K562 (cell line): Measurements from ENCODE around the gene SPRED2. TPM values are rescaled to one million over a fixed set of nuclear protein-coding genes. Genes with fewer than 3 reads are reported as not detected.

ENCODE experiments used
- CREBBP ChIP-seq: IDR thresholded peaks from one replicate; pipeline ENCODE4 v1.6.1; 2012; ENCODE audit warnings: low read depth, mild to moderate bottlenecking, control low read depth, inconsistent platforms, low read length
- CTBP1 ChIP-seq: fragments of 450-650 bp; IDR thresholded peaks from 2 replicates; pipeline ENCODE4 v1.6.1; 2016; ENCODE audit warnings: borderline replicate concordance
- ELF4 ChIP-seq: fragments of 450-650 bp; formaldehyde crosslinking; IDR thresholded peaks from 2 replicates; pipeline ENCODE4 v1.4.0; 2022; ENCODE audit warnings: missing genetic modification characterization
- RBM39 ChIP-seq: fragments of 200-400 bp; formaldehyde crosslinking; optimal IDR thresholded peaks from 2 replicates; pipeline ENCODE3; 2018; ENCODE audit warnings: low read depth, low read length
- ZNF224 ChIP-seq: sonication (generic); formaldehyde crosslinking; IDR thresholded peaks from 2 replicates; pipeline ENCODE4 v1.8.0; 2022; ENCODE audit warnings: mild to moderate bottlenecking, missing genetic modification reagents
- ZNF699 ChIP-seq: fragments of 250-450 bp; sonication (Bioruptor Pico); IDR thresholded peaks from 2 replicates; pipeline ENCODE4 v1.8.0; 2021; ENCODE audit warnings: mild to moderate bottlenecking, moderate library complexity; ENCODE audit not compliant: insufficient replicate concordance
- polyA plus RNA-seq, 8 experiments: library from polyadenylated mRNA; depleted of rRNA in 4 of 8; stranded (reverse) in 5 of 8; unstranded in 3 of 8; fragments of >200 nt; fragmentation: Nextera tagmentation in 2 of 8; fragmentation: Illumina TruSeq in 1 of 8; extraction: Ambion mirVana in 2 of 8; extraction: Trizol in 1 of 8; gene quantifications; 2 replicates each; pipeline versions ENCODE4 v1.2.1 to v1.2.3, GENCODE V29; 2011 to 2014; ENCODE audit warnings: inconsistent platforms in 1 of 8, missing spikeins in 1 of 8
- total RNA-seq, 7 experiments: library from RNA; depleted of rRNA in 6 of 7; stranded (reverse); fragments of >200 nt in 6 of 7; fragmentation: Illumina TruSeq in 2 of 7; extraction: Trizol in 2 of 7; gene quantifications; 2 replicates each; pipeline versions ENCODE4 v1.2.1 to v1.2.3, GENCODE V29; 2011 to 2021; ENCODE audit warnings: low replicate concordance in 1 of 7
- TF ChIP-seq, protein P1 (sequence below): fragments of 450-650 bp; IDR thresholded peaks from 2 replicates; pipeline ENCODE4 v1.7.1; 2018; ENCODE audit warnings: mild to moderate bottlenecking, low read depth; ENCODE audit not compliant: partially characterized antibody
- TF ChIP-seq, protein P2 (sequence below): sonication (generic); formaldehyde crosslinking; IDR thresholded peaks from 2 replicates; pipeline ENCODE4 v1.8.0; 2022; ENCODE audit warnings: missing genetic modification reagents, mild to moderate bottlenecking, borderline replicate concordance

The SPRED2 gene
- total and polyA plus RNA-seq, 9 of the 15 experiments (the other 6 are each of a cell fraction or from before 2014, with no cell fraction given) = 4.6 to 50.8 (median 14.1) TPM

DNA sequence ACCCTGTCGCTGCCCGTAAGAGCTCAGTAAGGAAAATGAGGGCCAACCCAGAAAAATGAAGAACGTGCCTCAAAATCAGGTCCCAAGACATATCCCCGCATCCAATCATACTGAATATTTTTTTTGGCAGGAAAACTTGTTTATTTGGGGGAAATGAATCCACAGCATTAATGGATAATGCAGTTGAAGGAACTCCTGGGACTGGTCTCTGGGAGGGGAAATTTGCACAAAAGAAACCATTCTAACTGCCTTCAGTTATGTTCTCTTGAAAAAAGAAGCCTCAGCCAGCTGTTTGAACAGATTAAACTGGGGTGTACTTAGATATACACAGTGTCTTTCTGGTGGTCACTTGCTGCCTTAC lies 61.3 kb downstream of the SPRED2 start (continued):
- TF ChIP-seq, protein P1, sequence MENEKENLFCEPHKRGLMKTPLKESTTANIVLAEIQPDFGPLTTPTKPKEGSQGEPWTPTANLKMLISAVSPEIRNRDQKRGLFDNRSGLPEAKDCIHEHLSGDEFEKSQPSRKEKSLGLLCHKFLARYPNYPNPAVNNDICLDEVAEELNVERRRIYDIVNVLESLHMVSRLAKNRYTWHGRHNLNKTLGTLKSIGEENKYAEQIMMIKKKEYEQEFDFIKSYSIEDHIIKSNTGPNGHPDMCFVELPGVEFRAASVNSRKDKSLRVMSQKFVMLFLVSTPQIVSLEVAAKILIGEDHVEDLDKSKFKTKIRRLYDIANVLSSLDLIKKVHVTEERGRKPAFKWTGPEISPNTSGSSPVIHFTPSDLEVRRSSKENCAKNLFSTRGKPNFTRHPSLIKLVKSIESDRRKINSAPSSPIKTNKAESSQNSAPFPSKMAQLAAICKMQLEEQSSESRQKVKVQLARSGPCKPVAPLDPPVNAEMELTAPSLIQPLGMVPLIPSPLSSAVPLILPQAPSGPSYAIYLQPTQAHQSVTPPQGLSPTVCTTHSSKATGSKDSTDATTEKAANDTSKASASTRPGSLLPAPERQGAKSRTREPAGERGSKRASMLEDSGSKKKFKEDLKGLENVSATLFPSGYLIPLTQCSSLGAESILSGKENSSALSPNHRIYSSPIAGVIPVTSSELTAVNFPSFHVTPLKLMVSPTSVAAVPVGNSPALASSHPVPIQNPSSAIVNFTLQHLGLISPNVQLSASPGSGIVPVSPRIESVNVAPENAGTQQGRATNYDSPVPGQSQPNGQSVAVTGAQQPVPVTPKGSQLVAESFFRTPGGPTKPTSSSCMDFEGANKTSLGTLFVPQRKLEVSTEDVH = no peak
- TF ChIP-seq RBM39 (no peak), CREBBP (no peak), CTBP1 (no peak), ELF4 (CRISPR knock-in tag) (no peak), ZNF224 (no peak), ZNF699 (no peak)
- TF ChIP-seq, protein P2, sequence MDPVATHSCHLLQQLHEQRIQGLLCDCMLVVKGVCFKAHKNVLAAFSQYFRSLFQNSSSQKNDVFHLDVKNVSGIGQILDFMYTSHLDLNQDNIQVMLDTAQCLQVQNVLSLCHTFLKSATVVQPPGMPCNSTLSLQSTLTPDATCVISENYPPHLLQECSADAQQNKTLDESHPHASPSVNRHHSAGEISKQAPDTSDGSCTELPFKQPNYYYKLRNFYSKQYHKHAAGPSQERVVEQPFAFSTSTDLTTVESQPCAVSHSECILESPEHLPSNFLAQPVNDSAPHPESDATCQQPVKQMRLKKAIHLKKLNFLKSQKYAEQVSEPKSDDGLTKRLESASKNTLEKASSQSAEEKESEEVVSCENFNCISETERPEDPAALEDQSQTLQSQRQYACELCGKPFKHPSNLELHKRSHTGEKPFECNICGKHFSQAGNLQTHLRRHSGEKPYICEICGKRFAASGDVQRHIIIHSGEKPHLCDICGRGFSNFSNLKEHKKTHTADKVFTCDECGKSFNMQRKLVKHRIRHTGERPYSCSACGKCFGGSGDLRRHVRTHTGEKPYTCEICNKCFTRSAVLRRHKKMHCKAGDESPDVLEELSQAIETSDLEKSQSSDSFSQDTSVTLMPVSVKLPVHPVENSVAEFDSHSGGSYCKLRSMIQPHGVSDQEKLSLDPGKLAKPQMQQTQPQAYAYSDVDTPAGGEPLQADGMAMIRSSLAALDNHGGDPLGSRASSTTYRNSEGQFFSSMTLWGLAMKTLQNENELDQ (CRISPR knock-in tag) = no peak
- TF ChIP-seq, all 486 proteins: peak for 0
